LNCaP clone FGC (cell line): ENCODE results near the gene LIX1L.
A peak's percentile ranks its signal among the peaks of the same experiment; 100 is the strongest.

Source experiments
- DNase-seq: peaks from one replicate; pipeline ENCODE4 v3.0.0-alpha.2; 2011; ENCODE audit warnings: low read depth
- H3K4me3 ChIP-seq: 2 replicates; pipeline ENCODE4 v1.5.1; 2011; ENCODE audit warnings: mild to moderate bottlenecking, low read depth, low read length, control low read depth
- TF ChIP-seq, protein P1 (sequence below): IDR thresholded peaks from 2 replicates; pipeline ENCODE4 v1.5.1; 2012; ENCODE audit warnings: mild to moderate bottlenecking; ENCODE audit not compliant: control insufficient read depth, insufficient read depth; ENCODE audit errors: extremely low read depth

The LIX1L gene

DNA sequence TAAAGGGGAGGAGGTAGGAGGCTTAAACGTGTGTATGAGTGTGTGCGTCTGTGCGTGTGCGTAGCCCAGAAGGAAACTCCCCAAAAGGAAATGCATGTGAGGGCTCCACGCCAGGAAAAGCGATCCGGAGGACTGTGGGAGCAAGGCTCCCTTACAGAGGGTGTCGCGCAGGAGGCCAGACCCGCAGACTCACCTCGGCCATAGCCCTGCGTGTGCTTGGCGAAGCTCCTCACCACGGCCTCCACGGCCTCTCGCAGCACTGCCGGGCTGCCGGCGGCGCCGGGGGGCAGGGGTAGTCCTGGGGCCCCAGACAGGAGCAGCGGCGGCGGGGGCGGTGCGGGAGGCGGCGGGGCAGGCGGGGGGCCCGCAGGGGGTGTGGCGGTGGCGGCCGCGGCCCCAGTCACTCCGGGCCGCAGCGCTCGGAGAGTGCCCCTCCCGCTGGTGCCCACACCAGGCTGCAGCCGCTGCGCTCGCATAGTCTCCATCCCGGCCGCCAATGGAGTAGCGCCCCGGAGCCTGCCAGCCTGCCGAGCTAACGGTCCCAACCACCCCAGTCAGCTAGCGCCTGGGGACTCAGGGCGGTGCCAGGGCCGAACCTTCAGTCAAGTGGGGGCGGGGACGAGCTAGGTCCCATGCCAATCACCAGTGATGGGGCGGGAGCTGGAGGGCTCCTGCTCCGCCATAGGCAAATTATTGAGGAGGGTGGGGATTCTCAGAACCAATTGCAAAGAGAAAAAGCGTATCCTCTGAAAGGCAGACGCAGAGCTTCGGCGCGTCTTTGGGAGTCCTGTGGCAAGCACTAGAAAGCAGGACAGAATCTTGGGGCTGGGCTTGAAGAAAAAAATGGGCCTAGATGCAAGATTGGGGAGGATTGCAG is at the start of gene LIX1L:
Gene LIX1L, minus strand, starts transcription at position 575 of the 877 bp plus-strand sequence. Its CDS starts 90 bp downstream, at position 485.
- peak; percentile 86 for DNase-seq
- TF ChIP-seq, protein P1, sequence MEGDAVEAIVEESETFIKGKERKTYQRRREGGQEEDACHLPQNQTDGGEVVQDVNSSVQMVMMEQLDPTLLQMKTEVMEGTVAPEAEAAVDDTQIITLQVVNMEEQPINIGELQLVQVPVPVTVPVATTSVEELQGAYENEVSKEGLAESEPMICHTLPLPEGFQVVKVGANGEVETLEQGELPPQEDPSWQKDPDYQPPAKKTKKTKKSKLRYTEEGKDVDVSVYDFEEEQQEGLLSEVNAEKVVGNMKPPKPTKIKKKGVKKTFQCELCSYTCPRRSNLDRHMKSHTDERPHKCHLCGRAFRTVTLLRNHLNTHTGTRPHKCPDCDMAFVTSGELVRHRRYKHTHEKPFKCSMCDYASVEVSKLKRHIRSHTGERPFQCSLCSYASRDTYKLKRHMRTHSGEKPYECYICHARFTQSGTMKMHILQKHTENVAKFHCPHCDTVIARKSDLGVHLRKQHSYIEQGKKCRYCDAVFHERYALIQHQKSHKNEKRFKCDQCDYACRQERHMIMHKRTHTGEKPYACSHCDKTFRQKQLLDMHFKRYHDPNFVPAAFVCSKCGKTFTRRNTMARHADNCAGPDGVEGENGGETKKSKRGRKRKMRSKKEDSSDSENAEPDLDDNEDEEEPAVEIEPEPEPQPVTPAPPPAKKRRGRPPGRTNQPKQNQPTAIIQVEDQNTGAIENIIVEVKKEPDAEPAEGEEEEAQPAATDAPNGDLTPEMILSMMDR, result no peak
- H3K4me3 ChIP-seq, result peak within 1 kb of the TSS; percentile 51

DNA sequence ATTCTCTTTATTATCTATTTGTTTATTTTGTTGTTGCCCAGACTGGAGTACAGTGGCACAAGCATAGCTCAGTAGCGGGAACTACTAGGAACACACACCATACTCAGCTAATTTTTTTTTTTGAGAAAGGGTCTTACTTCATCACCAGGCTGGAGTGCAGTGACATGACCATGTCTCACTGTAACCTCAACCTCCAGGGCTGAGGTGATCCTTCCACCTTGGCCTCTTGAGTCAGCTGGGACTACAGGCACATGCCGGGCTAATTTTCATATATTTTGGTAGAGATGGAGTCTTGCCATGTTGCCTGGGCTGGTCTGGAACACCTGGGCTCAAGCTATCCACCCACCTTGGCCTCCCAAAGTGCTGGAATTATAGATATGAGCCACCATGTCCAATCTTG is 43.9 kb upstream of the LIX1L start:
- TF ChIP-seq, protein P1, result no peak
- DNase-seq, result no peak
- H3K4me3 ChIP-seq, result no peak overlapping the region

DNA sequence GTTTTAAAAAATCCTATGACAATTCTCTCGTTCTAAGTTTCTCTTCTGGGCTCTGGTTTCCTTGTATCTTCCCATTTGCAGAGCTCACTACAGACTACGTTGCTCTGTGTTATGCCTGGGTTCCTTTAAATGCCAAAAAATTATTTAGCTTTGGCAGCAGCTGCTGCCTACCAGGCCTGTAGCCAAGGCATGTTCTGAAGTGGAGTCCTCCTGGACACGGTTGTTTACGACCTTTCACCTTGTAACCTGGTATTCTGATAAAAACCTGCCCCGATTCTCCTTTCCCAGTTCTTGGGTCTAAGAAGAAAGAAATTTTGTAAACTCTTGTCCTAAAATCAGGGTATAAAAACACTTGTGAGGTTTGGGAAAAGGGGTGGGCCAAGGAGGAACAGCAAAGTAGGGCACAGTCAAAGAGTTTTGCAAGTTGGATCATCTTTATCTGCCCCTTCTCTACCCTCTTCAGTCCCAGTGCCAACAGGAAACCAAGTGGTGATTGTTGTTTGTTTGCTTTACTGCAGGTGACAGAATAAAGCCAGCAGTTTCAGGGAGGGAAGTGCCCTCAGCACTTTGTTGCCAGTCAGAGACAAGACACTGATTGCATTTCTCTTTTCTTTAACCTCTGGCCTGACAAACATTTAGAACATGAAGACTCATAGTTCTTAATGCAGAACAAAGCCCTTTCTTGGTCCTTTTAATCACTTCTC is 41.7 kb upstream of the LIX1L start:
- TF ChIP-seq, protein P1, result no peak
- peak; percentile 89 for DNase-seq
- peak overlapping the region; percentile 18 for H3K4me3 ChIP-seq

DNA sequence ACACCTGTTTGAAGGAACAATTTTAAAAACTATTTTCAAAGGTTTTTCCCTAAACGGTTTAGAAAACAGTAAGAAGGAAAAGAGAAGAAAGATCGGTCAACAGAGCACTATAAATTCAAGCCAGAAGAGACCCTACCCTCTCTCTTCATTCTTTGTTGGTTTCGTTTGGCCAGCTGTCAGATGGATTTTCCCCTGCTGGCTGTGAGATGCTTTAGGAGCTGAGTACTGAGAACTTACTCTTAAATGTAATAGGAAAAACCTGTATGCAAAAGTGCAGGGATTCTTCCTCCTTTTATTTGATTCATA is 39.9 kb upstream of the LIX1L start:
- no peak for DNase-seq
- TF ChIP-seq, protein P1, result no peak
- peak overlapping the region; percentile 86 for H3K4me3 ChIP-seq

DNA sequence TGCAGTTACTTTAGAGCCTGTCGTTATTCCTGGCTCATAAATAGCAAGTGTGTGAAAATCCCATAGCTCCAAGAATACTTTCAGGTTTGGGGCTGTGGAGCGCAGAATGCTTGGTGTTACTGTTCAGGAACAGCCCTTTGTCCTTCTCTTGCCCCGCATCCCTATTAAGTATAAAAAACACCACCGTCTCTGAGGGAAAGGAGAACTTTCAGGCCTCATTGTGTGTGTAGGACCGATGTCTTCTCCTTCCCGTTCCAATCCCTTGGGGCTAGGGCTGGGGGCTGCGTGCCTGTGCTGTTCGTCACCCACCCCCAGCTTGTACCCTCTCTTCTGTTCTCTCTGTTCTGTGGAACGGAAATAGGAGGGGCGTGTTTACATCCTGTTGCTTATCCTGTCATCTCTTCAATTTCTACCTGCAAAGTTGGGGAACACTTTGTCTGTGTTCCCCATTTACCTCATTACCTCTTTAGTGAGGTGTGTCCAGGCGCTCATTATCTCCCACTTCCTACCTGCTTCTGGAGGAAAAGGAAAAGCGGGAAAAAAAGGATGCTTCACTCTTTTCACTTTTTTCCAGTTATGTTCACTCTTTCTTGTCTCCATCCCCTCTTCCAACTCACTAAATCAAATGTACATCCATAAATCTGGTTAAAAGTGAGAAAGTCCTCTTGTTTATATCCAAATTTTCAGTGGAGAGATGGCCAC is 39.4 kb upstream of the LIX1L start:
- no peak for DNase-seq
- H3K4me3 ChIP-seq, result peak overlapping the region; percentile 86
- TF ChIP-seq, protein P1, result no peak

DNA sequence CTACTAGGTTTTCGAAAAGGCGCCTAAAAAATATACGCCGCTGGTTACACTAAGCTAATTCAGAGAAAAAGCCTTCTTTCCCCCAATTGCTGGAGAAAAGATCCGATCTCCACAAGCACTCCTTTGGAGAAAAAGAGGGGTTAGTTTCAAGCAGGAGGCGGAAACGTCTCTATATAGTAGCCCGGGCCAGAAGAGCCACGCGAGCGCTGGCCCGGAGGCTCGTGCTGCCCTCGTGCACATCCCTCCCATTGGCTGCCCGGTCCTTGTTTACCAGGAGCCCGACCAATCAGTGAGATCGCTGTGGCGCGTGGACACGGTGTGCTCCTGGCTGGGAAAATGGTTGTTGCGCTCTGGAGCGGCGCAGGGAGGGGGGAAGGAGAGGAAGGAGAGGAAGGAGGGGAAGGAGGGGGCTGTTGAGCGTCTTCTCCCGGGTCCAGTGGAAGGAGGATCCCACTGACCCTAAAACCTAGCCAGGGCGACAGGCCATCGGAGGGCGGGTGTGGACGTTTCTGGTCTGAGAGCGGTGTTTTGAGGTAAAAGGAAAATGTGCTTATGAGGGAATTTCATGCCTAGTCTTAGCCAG is 38.7 kb upstream of the LIX1L start, which contains the start of gene TXNIP:
Gene TXNIP, minus strand, starts transcription at position 147 of the 583 bp plus-strand sequence. CDS start 313 bp downstream, outside the sequence.
- H3K4me3 ChIP-seq, result peak within 1 kb of the TSS; percentile 86
- TF ChIP-seq, protein P1, result no peak
- DNase-seq, result peak; percentile 95
